Right lung (tissue), 5 donors: ENCODE results near the gene RAP1A. TPM values are rescaled to one million over a fixed set of nuclear protein-coding genes. Genes with fewer than 3 reads are reported as not detected.
"Not testable (repeated sequence)": the region's sequence is repeated elsewhere in the genome, so short reads cannot be mapped to it uniquely, and the experiment has no call there.

Experiments used
- DNase-seq, 2 donors: peaks; one replicate each; pipeline ENCODE4 v3.0.0-alpha.2; 2013
- polyA plus RNA-seq, 5 donors: library from polyadenylated mRNA; unstranded; fragments of 120-200 nt; gene quantifications; one replicate each; pipeline versions ENCODE4 v1.2.1 to v1.2.3, GENCODE V29; 2013; ENCODE audit warnings: inconsistent platforms in 1 of 5, low replicate concordance in 1 of 5; ENCODE audit not compliant: insufficient read length in 5 of 5, insufficient read depth in 1 of 5

The RAP1A gene
- polyA plus RNA-seq, 5 donors = 53.4 to 92.0 (median 85.5) TPM

DNA sequence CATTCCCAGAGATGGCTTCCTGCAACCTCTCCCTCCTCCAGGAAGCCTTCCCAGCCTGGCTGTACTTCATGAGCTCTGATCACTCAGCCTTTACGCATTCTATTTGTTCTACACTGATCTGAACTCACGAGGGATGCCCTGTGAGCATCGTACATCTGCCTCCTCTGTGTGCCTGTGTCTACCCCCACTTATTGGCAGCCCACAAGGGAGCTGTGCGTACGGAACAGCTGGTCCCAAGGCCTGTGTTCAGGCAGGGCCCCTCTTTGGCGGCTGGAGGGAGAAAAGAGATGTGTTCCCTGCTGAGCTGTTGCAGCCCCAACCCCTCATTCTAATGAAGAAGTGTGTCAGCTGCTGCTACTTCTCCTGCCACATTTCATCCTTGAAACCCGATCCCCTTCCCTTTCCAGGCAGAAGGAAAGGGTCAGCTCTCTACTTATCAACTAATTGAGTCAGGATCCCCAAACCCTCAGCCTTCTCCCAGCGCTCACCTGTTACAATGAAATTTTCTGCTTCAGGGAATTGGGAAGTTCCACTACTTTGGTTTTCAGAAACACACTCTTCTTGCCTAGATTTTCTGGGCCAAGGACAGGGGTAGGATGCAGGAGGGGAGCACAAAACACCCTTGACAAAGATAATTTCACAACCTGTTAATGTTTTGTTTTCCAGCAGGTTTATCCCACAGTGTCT, 116.4 kb downstream of the RAP1A start:
- peak; percentile 58 for DNase-seq

- peak; percentile 65 to 72 for DNase-seq
These were observed 117.1 kb downstream of the RAP1A start for GRCh38 chr1:111736548-111737215.

DNA sequence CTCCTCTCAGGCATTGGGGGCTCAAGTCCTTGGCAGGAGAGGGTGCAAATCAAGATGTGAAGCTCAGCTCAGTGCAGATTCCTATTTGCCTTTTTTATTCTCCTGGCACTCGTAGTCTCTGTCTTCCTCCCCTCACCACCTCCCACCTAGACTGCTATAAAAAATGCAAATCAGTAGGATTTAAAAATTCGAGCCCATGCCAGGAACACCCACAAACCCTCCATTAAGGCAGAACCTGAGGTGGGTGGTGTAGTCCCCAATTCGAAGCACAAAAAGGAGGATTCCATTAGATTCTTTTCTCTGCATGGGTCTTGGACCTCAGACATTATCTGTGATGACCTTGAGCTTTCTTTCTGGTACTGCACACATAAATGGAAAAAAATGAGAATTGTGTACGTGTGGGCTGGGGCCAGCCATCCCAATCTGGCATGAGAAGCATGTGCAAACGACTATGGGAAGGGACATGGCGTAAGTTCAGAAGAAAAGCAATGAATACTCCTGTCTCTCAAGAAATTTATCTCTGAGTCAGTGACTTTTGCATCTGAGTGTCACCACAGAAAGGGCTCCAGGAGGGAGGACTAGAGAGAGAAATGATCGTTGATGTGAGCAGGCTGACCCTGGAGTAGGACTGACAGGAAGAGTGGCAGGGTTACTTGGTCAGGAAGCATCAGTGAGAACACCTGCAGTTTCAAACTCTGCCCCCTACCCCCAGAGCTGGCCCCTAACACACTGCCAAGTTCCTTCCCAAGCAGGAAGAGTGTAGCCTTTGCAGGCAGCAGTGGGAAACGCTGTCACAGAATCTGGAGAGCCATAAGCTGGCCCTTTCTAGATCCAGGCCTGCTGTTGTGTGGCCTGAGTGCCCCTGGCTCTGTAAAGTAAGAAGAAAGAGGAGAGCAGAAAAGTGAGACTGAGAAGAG, 117.9 kb downstream of the RAP1A start:
- DNase-seq = no peak

DNA sequence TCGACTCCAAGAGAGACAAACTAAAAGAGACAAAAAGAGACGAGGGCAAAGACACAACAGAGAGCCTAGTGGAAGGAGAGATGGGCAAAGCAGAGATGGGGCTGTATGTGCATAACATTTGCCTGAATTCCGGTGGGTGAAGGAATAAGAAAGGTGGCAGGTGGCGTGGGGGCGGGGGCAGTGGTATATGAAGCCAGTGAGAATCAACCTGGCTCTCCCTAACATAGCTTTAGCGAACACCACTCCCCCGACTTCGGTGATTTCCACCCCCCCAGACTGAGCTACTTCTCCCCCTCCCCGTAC, 118.5 kb downstream of the RAP1A start:
- DNase-seq = no peak

- DNase-seq = peak; percentile 48 to 55
These were observed 119.0 kb downstream of the RAP1A start for GRCh38 chr1:111738436-111739193.

DNA sequence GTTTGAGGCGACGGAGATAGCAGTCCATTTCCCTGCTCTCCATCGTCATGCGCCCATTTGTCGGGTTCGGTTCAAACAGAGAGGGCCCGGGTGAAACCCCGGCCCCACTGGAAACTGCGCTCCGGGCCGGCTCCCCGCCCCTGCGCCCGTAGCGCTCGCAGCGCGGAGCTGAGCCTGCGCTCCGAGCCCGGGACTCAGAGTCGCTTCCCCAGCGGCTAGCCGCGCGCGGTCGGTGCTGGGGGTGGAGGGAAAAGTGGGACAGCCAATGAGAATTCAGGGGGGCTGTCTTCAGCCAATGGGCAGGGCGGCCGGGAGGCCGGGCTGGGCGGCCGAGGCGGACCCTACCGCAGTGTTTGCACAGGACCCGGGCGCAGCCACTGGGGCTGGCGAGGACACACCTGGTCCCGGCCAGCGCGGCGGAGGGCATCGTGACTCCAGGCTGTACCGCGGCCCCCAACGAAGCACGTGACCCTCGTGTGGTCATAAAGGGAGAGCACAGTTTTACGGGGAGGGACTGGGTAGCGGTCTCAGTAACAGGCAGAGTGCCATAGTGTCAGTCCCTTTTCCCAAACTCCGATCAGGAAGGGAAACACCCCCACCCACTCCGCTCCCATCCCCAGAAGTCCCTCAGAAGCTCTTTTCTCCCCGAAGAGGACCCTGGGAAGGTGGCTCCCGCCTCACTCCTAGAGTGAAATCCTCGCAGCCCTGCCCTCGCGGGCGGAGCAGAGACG, 119.8 kb downstream of the RAP1A start, which contains the start of gene INKA2:
Gene INKA2 (minus strand): TSS at position 202 of the 731 bp plus-strand sequence. CDS start 153 bp downstream, at position 49.
- DNase-seq = peak; percentile 77 to 79

GRCh38 chr1:111739925-111740765, 120.6 kb downstream of the RAP1A start:
- peak; percentile 44 for DNase-seq

DNA sequence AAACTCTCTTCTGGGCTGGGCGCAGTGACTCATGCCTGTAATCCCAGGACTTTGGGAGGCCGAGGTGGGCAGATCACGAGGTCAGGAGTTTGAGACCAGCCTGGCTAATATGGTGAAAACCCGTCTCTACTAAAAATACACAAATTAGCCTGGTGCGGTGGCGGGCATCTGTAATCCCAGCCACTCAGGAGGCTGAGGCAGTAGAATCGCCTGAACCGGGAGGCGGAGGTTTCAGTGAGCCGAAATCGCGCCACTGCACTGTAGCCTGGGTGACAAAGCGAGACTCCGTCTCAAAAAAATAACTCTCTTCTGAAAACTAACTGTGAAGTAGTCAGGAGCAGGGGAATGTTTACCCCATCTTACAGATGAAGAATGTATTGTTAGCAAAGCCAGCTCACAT, 122.7 kb downstream of the RAP1A start:
- not testable (repeated sequence) for DNase-seq

DNA sequence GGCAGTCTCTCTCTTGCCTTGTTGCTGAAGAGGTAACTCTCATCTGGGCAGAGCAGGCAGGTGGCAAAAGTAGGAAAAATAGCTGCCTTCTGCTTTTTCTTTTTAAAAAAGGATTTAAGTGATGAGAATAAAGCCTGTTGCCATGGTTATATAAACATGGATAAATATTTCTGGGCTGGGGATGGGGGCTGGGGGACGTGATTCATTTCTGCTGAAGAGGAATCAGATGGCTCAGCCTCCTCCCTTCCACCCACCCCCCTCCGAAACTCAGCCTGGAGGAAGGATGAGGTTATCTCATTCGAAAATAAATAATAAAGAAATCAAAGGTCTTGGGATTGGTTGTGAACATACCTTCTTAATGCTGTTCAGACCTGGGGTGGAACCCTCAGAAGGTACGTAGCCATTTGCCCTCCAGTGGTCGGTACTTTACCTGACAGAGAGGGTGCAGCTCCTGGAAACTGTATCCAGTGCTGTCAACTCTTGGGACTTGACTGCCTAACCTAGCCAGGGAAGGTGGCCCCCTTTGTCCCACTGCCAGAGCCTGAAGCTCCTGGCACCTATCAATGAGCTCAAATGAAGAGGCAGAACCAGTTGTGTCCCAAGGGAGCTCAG, 123.5 kb downstream of the RAP1A start:
- no peak for DNase-seq

- DNase-seq = no peak
These were observed 124.1 kb downstream of the RAP1A start for GRCh38 chr1:111743679-111744101.

DNA sequence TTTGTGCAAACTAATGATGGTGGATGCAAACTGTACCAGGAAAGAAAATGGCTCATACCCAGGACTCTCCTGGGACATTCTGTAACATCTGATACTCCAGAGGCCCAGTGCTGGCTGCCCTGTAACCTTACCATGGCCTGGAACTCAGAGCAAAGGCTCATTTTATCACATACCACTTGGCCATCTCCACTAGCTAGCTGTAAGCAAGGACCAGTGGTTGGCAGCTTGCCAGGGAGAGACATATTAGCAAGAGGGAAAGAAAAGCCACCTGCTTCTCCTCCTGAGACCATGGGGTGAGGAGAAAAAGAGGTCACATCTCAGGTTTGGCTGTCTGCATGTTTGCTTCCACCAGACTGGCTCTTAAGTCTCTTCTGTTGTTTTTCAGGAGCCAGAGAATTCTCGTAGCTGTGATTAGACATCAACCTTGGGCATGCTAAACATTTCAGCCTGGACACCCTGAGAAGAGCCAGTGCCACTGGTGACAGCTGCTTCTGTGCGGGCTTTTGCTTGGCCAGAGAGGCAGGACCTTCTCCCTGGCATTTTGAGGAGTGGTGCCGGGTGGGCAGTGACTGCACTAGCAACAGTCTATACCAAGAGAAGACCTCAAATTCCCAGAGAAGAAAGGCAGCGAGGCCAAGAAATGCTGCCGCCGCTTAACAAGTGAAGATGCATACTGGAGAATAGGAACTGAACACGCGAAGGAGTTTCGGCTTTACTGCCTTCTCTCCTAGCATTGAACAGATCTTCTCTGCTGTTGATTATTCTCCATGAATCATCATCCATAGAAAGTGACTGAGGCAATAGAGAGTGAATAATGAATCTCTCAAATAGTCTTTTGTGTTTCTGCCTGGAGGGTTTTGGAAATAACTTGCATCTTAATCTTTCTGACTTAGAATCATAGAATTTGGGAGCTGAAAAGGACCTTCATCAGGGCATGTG, 126.4 kb downstream of the RAP1A start:
- no peak for DNase-seq

DNA sequence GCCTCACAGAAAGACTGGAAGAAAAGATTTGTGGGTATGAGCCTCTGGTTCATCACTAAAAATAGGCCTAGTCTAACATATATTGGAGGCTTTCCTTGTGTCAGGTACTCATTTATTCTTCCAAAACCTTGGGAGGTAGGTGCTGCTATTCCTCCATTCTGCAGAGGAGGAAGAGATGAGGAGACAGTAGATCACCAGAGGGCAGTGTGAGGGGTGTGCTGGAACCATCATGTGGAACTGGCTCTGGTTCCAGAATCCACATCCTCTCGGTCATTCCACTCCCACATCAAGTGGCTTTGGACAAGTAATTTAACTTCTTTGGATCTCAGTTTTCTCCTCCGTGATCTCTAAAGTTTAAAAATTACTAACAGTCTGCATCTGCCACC, 127.0 kb downstream of the RAP1A start:
- DNase-seq = no peak

DNA sequence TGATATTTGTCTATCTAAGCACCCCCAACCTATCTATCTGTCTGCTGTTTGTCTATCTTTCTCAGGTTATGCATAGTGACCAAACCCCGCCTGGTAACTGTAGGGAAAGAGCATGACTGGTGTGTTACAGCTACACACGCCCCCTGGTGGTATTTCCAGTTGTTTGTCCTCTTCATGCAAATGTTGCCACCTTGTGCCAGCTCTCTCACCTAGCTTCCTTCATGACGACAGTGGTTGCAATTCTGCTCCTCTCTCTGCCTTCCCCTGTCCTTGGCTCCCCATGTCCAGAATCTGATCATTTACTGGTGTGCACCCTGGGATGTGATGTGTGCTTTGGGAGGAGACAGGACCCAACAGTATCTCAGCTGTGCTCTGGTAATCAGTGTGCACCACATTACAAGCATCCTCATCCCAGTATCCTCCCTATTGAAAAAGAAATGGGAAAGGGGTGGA, 127.7 kb downstream of the RAP1A start:
- no peak for DNase-seq

- no peak for DNase-seq
These were observed 128.4 kb downstream of the RAP1A start for GRCh38 chr1:111747947-111748346.

- no peak for DNase-seq
These were observed 130.0 kb downstream of the RAP1A start for GRCh38 chr1:111749628-111750027.

- no peak for DNase-seq
These were observed 131.3 kb downstream of the RAP1A start for GRCh38 chr1:111750856-111751255.

DNA sequence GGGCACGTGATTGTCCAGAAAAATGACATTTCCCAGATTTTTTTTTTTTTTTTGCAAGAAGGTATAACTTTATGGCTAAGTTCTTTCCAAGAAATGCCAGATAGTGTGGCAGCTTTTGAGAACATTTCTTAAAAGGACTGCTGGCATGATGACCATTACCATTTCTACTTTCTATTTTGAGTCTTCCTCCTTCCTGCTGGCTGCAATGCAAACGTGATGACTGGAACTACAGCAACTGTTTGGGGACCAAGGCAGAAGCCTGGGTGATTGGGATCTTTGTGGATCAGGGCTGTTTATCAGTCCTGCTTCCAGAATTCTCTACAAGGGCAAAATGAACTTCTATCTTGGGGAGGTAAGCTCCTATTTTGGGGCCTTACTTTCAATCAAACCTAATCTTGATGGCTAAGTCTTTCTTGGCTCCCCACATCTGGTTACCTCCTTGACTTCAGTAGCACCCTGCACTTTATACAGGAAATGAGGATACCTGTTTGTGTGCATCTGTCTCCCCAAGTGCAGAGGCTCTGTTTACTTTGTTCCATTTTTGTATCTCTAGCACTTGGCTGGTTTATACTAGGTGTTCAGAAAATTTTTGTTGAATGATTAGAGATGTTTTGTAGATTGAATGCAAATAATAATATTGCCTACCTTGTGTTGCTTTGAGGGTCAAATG, 132.5 kb downstream of the RAP1A start:
- no peak for DNase-seq

DNA sequence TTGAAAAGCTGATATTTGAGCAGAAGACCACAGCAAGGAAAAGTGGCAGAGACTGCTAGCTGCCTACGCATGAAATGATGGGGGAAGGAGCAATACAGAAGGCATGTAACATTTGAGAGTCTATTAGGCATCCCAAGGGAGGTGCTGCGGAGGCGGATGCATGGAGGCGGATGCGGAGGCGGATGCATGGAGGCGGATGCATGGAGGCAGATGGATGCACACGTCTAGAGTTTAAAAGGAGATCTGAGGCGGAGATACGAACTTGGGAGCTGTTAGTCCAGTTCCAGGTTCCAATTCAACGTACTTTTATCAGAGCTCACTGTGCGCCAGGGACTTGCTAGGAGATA, 135.4 kb downstream of the RAP1A start:
- peak; percentile 31 to 41 for DNase-seq
